HepG2 (cell line): Measurements from ENCODE around the gene CPEB3. TPM values are rescaled to one million over a fixed set of nuclear protein-coding genes. Genes with fewer than 3 reads are reported as not detected.
A peak's percentile ranks its signal among the peaks of the same experiment; 100 is the strongest.

Experiments
- ATAC-seq: fragments of 200-7000 bp; cut with Tn5 transposase; 3 replicates; pipeline ENCODE4 v1.9.1; 2020; ENCODE audit warnings: mild to moderate bottlenecking, moderate library complexity
- BruUV-seq: library from RNA; stranded (reverse); fragments of 400-500 nt; replicated peaks from 2 replicates; lab custom pipeline; 2021; lab: Mats Ljungman, UMichigan
- CTCF ChIA-PET: fragments of 300-600 bp; formaldehyde crosslinking; extraction: SDS; loops from one replicate; lab custom pipeline; 2021; ENCODE audit warnings: low total read pairs, inconsistent platforms, low intra/inter-chr PET ratio; lab: Yijun Ruan, JAX
- POLR2A ChIA-PET: fragments of 350-600 bp; sonication (Branson Sonifier 250); formaldehyde crosslinking; loops from one replicate; lab custom pipeline; 2020; ENCODE audit warnings: antibody characterized with exemption, inconsistent platforms; lab: Yijun Ruan, JAX
- DNase-seq: peaks from one replicate; pipeline ENCODE4 v3.0.0-alpha.2; 2015; ENCODE audit warnings: low spot score
- FAIRE-seq: peaks from 3 replicates; lab custom pipeline; 2011; peaks lifted over from hg19 to GRCh38; lab: Jason Lieb, UNC
- H2AFZ ChIP-seq: one replicate; pipeline ENCODE4 v1.6.1; 2011; ENCODE audit warnings: low read length, inconsistent platforms
- H3K27ac ChIP-seq: fragments of 300-600 bp; 3 replicates; pipeline ENCODE4 v1.8.0; 2011; ENCODE audit warnings: mixed run types, mild to moderate bottlenecking, mixed read lengths, low read length, inconsistent platforms; ENCODE audit not compliant: insufficient read depth; ENCODE audit errors: extremely low read length
- H3K27me3 ChIP-seq, 2 experiments: fragments of 200-600 bp in 1 of 2; 2 replicates in 1 of 2; 3 replicates in 1 of 2; pipeline versions ENCODE4 v1.6.0 to v1.8.0; 2011; ENCODE audit warnings: low read length in 2 of 2, mild to moderate bottlenecking in 2 of 2, moderate library complexity in 2 of 2, inconsistent platforms in 1 of 2; ENCODE audit not compliant: insufficient read depth in 2 of 2, control insufficient read depth in 1 of 2
- H3K36me3 ChIP-seq, 2 experiments: fragments of 200-600 bp in 1 of 2; replicated peaks in 1 of 2; 2 replicates in 1 of 2; 3 replicates in 1 of 2; pipeline versions ENCODE4 v1.5.1 to v1.8.0; 2011; ENCODE audit warnings: low read length in 2 of 2, inconsistent platforms in 1 of 2; ENCODE audit not compliant: insufficient read depth in 2 of 2, control insufficient read depth in 1 of 2
- H3K4me1 ChIP-seq: 2 replicates; pipeline ENCODE4 v1.5.1; 2012; ENCODE audit warnings: low read length, inconsistent platforms; ENCODE audit not compliant: insufficient read depth
- H3K4me2 ChIP-seq: 2 replicates; pipeline ENCODE4 v1.6.0; 2011; ENCODE audit warnings: low read depth, low read length, inconsistent platforms
- H3K4me3 ChIP-seq, 3 experiments: fragments of 200-600 bp in 1 of 3; sonication (generic), shearing (Covaris generic) in 1 of 3; replicated peaks in 1 of 3; 2 replicates each; pipeline ENCODE4 v1.5.1; 2011 to 2016; ENCODE audit warnings: low read length in 3 of 3, inconsistent platforms in 2 of 3, low read depth in 2 of 3, mild to moderate bottlenecking in 2 of 3, control low read depth in 1 of 3, mixed read lengths in 1 of 3; ENCODE audit not compliant: insufficient read depth in 1 of 3
- H3K79me2 ChIP-seq: one replicate; pipeline ENCODE4 v1.6.1; 2011; ENCODE audit warnings: low read length, inconsistent platforms; ENCODE audit not compliant: insufficient read depth
- H3K9ac ChIP-seq: 2 replicates; pipeline ENCODE4 v1.6.0; 2011; ENCODE audit warnings: mild to moderate bottlenecking, low read depth, low read length, inconsistent platforms; ENCODE audit not compliant: insufficient read depth
- H3K9me3 ChIP-seq: 2 replicates; pipeline ENCODE4 v1.5.1; 2012; ENCODE audit warnings: mild to moderate bottlenecking, low read length
- H4K20me1 ChIP-seq: 2 replicates; pipeline ENCODE4 v1.6.0; 2011; ENCODE audit warnings: inconsistent platforms, mild to moderate bottlenecking, low read length, moderate library complexity; ENCODE audit not compliant: insufficient read depth
- CCAR2 ChIP-seq: fragments of 200-400 bp; formaldehyde crosslinking; optimal IDR thresholded peaks from 2 replicates; pipeline ENCODE3; 2018; ENCODE audit warnings: low read depth, mild to moderate bottlenecking, low read length, moderate library complexity
- DNMT3B ChIP-seq: conservative IDR thresholded peaks from 2 replicates; pipeline ENCODE4 v1.6.1; 2016; ENCODE audit warnings: missing biosample characterization, control low read depth
- ESRRA ChIP-seq: sonication (generic); formaldehyde crosslinking; IDR thresholded peaks from 2 replicates; pipeline ENCODE4 v1.5.1; 2020; ENCODE audit warnings: mild to moderate bottlenecking, low read depth, missing genetic modification reagents
- FOXA1 ChIP-seq, 2 experiments: fragments of 450-650 bp in 1 of 2; sonication (generic) in 1 of 2; formaldehyde crosslinking in 1 of 2; IDR thresholded peaks; 2 replicates each; pipeline versions ENCODE4 v1.4.0 to v1.6.1; 2016 to 2020; ENCODE audit warnings: missing genetic modification reagents in 1 of 2
- HDAC1 ChIP-seq: sonication (generic); formaldehyde crosslinking; IDR thresholded peaks from 2 replicates; pipeline ENCODE4 v1.5.1; 2020; ENCODE audit warnings: mild to moderate bottlenecking, missing genetic modification reagents
- NFE2L2 ChIP-seq: fragments of 150-350 bp; IDR thresholded peaks from 2 replicates; pipeline ENCODE4 v1.6.1; 2014; ENCODE audit warnings: low read length
- NR2F6 ChIP-seq, 2 experiments: IDR thresholded peaks; 2 replicates each; pipeline ENCODE4 v1.6.1; 2016; ENCODE audit warnings: antibody characterized with exemption in 1 of 2, mild to moderate bottlenecking in 1 of 2
- RORA ChIP-seq: sonication (generic); formaldehyde crosslinking; IDR thresholded peaks from 2 replicates; pipeline ENCODE4 v1.5.0; 2020; ENCODE audit warnings: mild to moderate bottlenecking, missing genetic modification reagents, moderate library complexity
- TP53 ChIP-seq: sonication (generic); formaldehyde crosslinking; conservative IDR thresholded peaks from 2 replicates; pipeline ENCODE4 v1.4.0; 2020; ENCODE audit warnings: missing genetic modification reagents
- ZNF230 ChIP-seq: sonication (generic); formaldehyde crosslinking; IDR thresholded peaks from 2 replicates; pipeline ENCODE4 v1.4.0; 2020; ENCODE audit warnings: mild to moderate bottlenecking, missing genetic modification reagents
- ZNF274 ChIP-seq: sonication (generic); formaldehyde crosslinking; IDR thresholded peaks from 2 replicates; pipeline ENCODE4 v1.5.1; 2020; ENCODE audit warnings: mild to moderate bottlenecking, missing genetic modification reagents
- ZNF282 ChIP-seq: fragments of 450-650 bp; IDR thresholded peaks from 2 replicates; pipeline ENCODE4 v1.6.1; 2018; ENCODE audit not compliant: partially characterized antibody
- ZNF570 ChIP-seq: sonication (generic); formaldehyde crosslinking; IDR thresholded peaks from 2 replicates; pipeline ENCODE4 v1.4.0; 2020; ENCODE audit warnings: mild to moderate bottlenecking, missing genetic modification reagents, borderline replicate concordance
- ZNF660 ChIP-seq: sonication (generic); formaldehyde crosslinking; IDR thresholded peaks from 2 replicates; pipeline ENCODE4 v1.5.1; 2020; ENCODE audit warnings: mild to moderate bottlenecking, low read depth, missing genetic modification reagents, borderline replicate concordance
- ZNF720 ChIP-seq: sonication (generic); formaldehyde crosslinking; IDR thresholded peaks from 2 replicates; pipeline ENCODE4 v1.4.0; 2020; ENCODE audit warnings: missing genetic modification reagents
- WGBS: methylation state at CpG from one replicate; pipeline ENCODE4 v1.1.6; 2017; ENCODE audit warnings: low lambda C conversion rate; 5-methylcytosine and 5-hydroxymethylcytosine counted together
- in situ Hi-C: cut with HindIII; loops from 2 replicates; pipeline ENCODE4 v1.10.0; 2017; ENCODE audit warnings: low pct_unique_long_range_greater_than_20kb; ENCODE audit not compliant: extremely low pct_ligation_motif_present
- intact Hi-C: fragments of 100-400 bp; cut with micrococcal nuclease; formaldehyde crosslinking; loops from one replicate; pipeline ENCODE4 v1.10.0; 2022; ENCODE audit not compliant: unreplicated experiment
- polyA plus RNA-seq, 8 experiments: library from polyadenylated mRNA; depleted of rRNA in 3 of 8; stranded (reverse) in 7 of 8; unstranded in 1 of 8; fragments of >200 nt; fragmentation: Illumina TruSeq in 4 of 8; extraction: Trizol in 4 of 8; gene quantifications; 2 replicates each; pipeline versions ENCODE4 v1.2.1 to v1.2.3, GENCODE V29; 2011 to 2016; ENCODE audit warnings: low read depth in 4 of 8, missing spikeins in 1 of 8, mixed read lengths in 1 of 8; ENCODE audit not compliant: insufficient read depth in 1 of 8
- total RNA-seq, 5 experiments: library from RNA; depleted of rRNA; stranded (reverse); fragments of >200 nt; fragmentation: Illumina TruSeq; extraction: Trizol; gene quantifications; 2 replicates each; pipeline ENCODE4 v1.2.3, GENCODE V29; 2016; ENCODE audit warnings: low read depth in 1 of 5
- TF ChIP-seq, protein P1 (sequence below): sonication (generic); formaldehyde crosslinking; IDR thresholded peaks from 2 replicates; pipeline ENCODE4 v1.8.0; 2022; ENCODE audit warnings: mild to moderate bottlenecking, missing genetic modification reagents
- TF ChIP-seq, protein P2 (sequence below): sonication (generic); formaldehyde crosslinking; conservative IDR thresholded peaks from 2 replicates; pipeline ENCODE4 v1.8.0; 2022; ENCODE audit warnings: missing genetic modification reagents
- TF ChIP-seq, protein P3 (sequence below): sonication (generic); formaldehyde crosslinking; IDR thresholded peaks from 2 replicates; pipeline ENCODE4 v1.5.1; 2020; ENCODE audit warnings: missing genetic modification reagents, mild to moderate bottlenecking, borderline replicate concordance
- TF ChIP-seq, protein P4 (sequence below): fragments of 450-650 bp; IDR thresholded peaks from 2 replicates; pipeline ENCODE4 v1.6.1; 2016

The CPEB3 gene
- total and polyA plus RNA-seq, 2 of the 13 experiments (the other 11 are each of a cell fraction or from before 2014, with no cell fraction given), result 0.66 to 0.70 TPM

DNA sequence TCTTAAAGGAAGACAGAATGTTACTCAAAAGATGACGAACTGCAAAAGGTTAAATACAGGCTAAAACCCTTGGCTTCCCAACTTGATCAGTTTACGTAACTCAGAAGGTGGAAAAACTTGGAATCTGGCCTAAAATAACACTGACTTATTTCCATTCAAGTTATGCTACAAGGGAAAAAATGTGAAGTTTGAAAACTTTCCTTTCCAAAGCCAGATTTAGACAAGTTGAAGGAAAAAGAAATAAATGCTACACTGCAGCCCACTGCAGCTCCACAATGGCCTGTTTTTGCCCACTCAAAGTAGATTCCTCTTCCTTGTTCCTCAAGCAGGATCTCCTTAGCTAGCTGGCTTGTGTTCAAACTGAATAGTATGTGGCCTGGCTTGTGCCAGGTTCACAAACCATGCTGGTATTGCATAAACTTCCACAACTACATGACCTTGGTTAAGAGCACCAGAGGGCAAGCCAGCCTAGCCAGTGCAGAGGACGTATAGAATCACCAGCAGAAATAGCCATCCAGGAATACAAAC is 166.2 kb downstream of the CPEB3 start:
- peaks cover 74% of the 10 kb centered on the region for H3K4me1 ChIP-seq
- no TSS peak for BruUV-seq
- ChIA-PET POLR2A (interaction anchor here (0.6 to 1.6 kb wide), 9 partner anchors 10 to 535 kb away, joined by 3 to 10 read pairs (median 4); no protein-coding TSS in a partner anchor), CTCF (no interaction called here)
- ATAC-seq (peak; percentile 53), DNase-seq (peak; percentile 73), FAIRE-seq (peak; percentile 76)
- peak overlapping the region; percentile 77 for H3K4me2 ChIP-seq
- WGBS, result 3% methylated on average over 2 of the region's 3 CpGs
- no peaks in the 10 kb centered on the region for H3K27me3 ChIP-seq
- H3K36me3 ChIP-seq, result no peaks in the 10 kb centered on the region
- H3K4me3 ChIP-seq, result peak overlapping the region in 2 of 3 experiments; percentile 23 to 38; a peak in 2 of 6 replicates
- H3K27ac ChIP-seq, result peak overlapping the region; percentile 92
- H4K20me1 ChIP-seq, result no peaks in the 10 kb centered on the region
- H2AFZ ChIP-seq, result no peak overlapping the region
- no peaks in the 10 kb centered on the region for H3K9me3 ChIP-seq
- H3K79me2 ChIP-seq, result no peaks in the 10 kb centered on the region
- intact Hi-C loops, result no loop called here
- in situ Hi-C loops, result no loop called here
- H3K9ac ChIP-seq, result peak overlapping the region; percentile 21; the same call in 1 of the 2 replicates
- TF ChIP-seq ZNF660 (CRISPR knock-in tag) (no peak), RORA (no peak), ZNF274 (CRISPR knock-in tag) (no peak), HDAC1 (CRISPR knock-in tag) (peak; percentile 81), FOXA1 (IDR thresholded peaks at IDR 0.05) (no peak), FOXA1 (CRISPR knock-in tag; IDR thresholded peaks at IDR 0.05) (no peak), ZNF570 (CRISPR knock-in tag) (no peak), CCAR2 (no peak), DNMT3B (CRISPR knock-in tag) (no peak), NFE2L2 (no peak), ESRRA (CRISPR knock-in tag) (peak; percentile 93), ZNF720 (CRISPR knock-in tag) (no peak), ZNF230 (CRISPR knock-in tag) (no peak), ZNF282 (no peak), TP53 (CRISPR knock-in tag) (no peak), NR2F6 (IDR thresholded peaks at IDR 0.05) (peak; percentile 34), NR2F6 (CRISPR knock-in tag; IDR thresholded peaks at IDR 0.05) (peak; percentile 68)
- TF ChIP-seq, protein P1, sequence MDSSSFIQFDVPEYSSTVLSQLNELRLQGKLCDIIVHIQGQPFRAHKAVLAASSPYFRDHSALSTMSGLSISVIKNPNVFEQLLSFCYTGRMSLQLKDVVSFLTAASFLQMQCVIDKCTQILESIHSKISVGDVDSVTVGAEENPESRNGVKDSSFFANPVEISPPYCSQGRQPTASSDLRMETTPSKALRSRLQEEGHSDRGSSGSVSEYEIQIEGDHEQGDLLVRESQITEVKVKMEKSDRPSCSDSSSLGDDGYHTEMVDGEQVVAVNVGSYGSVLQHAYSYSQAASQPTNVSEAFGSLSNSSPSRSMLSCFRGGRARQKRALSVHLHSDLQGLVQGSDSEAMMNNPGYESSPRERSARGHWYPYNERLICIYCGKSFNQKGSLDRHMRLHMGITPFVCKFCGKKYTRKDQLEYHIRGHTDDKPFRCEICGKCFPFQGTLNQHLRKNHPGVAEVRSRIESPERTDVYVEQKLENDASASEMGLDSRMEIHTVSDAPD (CRISPR knock-in tag), result peak; percentile 7
- TF ChIP-seq, protein P2, sequence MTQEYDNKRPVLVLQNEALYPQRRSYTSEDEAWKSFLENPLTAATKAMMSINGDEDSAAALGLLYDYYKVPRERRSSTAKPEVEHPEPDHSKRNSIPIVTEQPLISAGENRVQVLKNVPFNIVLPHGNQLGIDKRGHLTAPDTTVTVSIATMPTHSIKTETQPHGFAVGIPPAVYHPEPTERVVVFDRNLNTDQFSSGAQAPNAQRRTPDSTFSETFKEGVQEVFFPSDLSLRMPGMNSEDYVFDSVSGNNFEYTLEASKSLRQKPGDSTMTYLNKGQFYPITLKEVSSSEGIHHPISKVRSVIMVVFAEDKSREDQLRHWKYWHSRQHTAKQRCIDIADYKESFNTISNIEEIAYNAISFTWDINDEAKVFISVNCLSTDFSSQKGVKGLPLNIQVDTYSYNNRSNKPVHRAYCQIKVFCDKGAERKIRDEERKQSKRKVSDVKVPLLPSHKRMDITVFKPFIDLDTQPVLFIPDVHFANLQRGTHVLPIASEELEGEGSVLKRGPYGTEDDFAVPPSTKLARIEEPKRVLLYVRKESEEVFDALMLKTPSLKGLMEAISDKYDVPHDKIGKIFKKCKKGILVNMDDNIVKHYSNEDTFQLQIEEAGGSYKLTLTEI (CRISPR knock-in tag), result no peak
- TF ChIP-seq, protein P3, sequence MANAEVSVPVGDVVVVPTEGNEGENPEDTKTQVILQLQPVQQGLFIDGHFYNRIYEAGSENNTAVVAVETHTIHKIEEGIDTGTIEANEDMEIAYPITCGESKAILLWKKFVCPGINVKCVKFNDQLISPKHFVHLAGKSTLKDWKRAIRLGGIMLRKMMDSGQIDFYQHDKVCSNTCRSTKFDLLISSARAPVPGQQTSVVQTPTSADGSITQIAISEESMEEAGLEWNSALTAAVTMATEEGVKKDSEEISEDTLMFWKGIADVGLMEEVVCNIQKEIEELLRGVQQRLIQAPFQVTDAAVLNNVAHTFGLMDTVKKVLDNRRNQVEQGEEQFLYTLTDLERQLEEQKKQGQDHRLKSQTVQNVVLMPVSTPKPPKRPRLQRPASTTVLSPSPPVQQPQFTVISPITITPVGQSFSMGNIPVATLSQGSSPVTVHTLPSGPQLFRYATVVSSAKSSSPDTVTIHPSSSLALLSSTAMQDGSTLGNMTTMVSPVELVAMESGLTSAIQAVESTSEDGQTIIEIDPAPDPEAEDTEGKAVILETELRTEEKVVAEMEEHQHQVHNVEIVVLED (CRISPR knock-in tag), result no peak
- TF ChIP-seq, protein P4, sequence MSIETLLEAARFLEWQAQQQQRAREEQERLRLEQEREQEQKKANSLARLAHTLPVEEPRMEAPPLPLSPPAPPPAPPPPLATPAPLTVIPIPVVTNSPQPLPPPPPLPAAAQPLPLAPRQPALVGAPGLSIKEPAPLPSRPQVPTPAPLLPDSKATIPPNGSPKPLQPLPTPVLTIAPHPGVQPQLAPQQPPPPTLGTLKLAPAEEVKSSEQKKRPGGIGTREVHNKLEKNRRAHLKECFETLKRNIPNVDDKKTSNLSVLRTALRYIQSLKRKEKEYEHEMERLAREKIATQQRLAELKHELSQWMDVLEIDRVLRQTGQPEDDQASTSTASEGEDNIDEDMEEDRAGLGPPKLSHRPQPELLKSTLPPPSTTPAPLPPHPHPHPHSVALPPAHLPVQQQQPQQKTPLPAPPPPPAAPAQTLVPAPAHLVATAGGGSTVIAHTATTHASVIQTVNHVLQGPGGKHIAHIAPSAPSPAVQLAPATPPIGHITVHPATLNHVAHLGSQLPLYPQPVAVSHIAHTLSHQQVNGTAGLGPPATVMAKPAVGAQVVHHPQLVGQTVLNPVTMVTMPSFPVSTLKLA, result 0 out of 2 replicates have a peak, but pooled peaks have one; percentile 5
